CD4-positive, alpha-beta T cell treated with Interleukin-15 for 1 hour (primary cell): ENCODE data around the gene APOBEC3A.
"Not testable (repeated sequence)": the region's sequence is repeated elsewhere in the genome, so short reads cannot be mapped to it uniquely, and the experiment has no call there.

Source experiments
- DNase-seq: peaks from one replicate; pipeline ENCODE4 v3.0.0-alpha.2; 2020

The APOBEC3A gene

GRCh38 chr22:38960673-38961072 is 3.3 kb downstream of the APOBEC3A start:
- not testable (repeated sequence) for DNase-seq

DNA sequence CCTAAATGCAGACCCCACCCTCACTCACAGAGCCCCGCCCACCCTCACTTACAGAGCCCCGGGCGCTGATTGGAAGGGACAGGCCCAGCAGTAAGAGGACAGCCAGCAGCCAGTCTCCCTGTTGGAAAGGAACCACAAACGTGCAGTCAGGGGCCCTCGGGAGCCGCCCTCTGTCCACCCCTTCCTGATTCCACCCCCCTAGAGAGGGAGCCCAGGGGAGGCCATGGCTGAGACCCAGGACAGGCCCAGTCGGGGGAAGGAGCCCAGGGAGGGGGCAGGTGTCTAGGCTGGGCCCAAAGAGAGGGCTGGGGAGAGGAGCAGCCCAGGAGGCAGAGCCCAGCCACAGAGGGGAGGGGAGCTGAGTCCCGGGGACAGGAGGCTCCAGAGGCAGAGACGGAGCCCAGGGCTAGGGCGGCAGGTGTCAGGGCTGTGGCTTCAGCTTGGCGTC is 5.9 kb downstream of the APOBEC3A start:
- peak; percentile 10 for DNase-seq

DNA sequence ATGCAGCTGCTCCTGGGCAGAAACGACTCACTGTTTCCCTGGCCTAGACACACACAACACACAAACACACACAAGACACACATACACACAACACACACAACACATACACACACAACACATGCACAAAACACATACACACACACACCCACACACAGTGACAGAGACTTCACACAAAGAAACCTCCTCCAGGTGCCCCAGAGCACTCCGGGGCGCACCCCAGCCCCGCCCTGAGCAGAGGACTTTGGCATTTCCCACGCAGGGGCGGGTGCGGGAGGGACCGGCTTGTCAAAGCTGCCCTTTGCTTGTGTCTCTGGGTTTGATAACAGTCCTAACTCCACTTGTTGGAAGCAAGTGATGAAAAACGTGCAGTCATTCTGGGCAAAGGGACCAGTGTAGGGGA is 6.5 kb downstream of the APOBEC3A start:
- peak; percentile 16 for DNase-seq

GRCh38 chr22:38964306-38964705 is 6.9 kb downstream of the APOBEC3A start:
- peak; percentile 16 for DNase-seq

GRCh38 chr22:38964989-38965388 is 7.6 kb downstream of the APOBEC3A start:
- peak; percentile 20 for DNase-seq

DNA sequence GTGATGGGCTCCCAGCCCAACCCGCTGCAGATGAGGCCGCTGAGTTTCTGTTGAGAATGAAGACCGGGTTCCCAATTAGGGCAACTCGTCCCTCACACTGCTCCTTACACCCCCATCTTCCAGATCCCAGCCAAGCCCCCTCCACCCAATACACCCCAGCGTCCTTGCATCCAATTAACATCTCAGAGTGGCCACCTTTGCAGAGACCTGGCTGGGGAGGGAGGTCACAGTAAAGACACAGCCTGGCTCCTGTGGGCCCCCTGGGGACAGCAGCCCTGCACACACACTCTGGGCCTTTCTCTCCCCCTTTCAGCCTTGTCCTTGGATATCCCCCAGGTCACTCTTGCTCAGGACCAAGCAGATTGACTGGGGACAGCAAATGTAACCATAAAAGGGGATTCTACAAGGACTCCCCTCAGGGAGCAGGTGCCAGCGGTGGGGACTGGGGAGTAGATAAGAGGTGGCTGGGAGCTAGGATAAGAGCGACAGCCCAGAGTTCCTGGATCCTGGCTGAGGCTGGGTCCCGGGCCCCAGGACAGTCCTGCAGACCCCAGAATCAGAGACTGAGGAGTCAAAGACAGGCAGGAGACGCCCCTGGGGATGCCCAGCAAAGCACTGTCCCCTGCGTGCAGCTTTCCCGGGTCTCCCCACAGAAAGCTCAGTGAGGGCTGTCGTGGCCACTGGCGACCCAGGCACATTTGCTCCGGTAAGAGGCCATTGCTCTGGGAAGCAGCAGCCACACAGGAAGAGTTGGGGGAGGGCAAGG is 8.4 kb downstream of the APOBEC3A start:
- peak; percentile 10 for DNase-seq

DNA sequence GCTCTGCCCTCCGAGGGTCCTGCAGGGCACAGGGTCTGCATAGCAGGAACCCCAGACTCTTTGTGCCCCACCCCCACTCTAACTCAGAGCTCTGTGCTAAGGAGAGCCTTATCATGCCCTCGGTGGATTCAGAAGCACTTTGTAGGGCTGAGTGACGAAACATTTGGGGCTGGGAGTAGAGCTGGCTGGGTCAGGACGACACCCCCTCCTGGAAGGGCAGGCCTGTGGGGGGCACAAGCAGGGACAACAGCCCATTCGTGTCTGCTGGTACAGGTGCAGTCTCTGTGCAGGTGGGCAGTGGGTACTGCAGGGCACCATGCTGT is 8.9 kb downstream of the APOBEC3A start:
- peak; percentile 15 for DNase-seq

GRCh38 chr22:38966942-38967341 is 9.5 kb downstream of the APOBEC3A start:
- peak; percentile 17 for DNase-seq

DNA sequence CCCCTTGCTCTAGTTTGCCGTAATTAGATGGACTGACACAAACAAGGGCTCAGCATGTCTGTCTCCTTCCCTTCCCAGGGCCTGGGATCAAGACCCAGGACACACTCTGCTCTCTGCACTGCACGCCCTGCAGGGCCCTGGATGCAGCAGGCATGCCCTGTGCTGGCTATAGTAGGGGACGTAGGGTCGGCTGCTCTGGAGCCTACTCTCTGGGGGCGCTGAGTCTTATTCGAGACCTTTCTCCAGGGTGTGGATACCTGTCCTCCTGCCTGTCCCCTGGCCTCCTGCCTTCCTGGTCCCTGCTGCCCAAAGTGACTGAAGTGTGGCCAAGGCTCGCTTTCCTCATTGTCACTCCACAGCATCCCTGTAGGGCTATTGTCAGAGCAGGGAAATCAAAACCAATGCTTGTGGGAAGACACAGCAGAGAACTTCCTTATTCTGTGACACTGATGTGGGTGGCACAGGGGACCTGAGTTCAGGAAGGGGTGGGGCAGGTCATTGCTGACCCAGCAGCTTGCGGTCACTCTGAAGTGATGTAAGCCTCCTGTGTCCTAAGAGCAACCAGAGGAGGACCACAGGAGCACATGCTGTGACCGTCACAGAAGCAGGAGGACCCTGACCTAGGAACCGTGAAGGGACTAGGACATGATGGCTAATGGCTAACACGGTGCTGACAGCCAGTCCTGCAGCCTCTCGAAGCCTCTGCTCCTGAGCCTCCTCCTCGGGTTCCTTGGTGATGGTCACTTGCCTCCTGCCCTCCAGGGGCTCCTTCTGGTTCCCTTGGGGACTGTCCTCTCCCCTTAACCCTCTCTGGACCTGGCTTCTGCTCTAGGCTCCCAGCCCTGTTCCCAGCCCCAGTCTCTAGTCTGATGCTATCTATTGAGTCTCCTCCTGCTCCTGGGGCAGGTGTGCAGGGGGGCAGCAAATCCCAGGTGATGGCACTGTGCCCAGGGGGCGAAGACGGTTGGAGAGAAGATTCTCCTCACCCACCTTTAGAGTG is 10.3 kb downstream of the APOBEC3A start:
- peak; percentile 85 for DNase-seq

DNA sequence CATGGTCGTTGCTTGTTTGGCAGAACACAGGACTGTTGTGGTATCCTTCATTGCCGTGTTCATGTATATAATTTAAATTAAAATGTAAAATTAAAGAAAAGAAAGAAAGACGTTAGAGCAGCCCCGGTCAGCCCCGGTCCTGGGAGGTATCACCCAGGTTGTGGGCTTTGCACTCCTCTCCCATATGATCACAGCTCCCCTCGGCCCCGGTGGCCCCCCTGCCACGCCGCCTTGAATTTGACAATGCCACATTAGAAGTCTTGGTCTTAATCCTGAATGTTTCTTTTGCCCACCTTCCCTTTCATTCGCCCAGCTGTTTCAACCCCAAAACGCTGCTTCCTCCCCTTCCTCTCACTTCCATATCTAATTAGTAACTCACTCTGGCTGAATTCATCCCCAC is 11.4 kb downstream of the APOBEC3A start:
- no peak for DNase-seq

DNA sequence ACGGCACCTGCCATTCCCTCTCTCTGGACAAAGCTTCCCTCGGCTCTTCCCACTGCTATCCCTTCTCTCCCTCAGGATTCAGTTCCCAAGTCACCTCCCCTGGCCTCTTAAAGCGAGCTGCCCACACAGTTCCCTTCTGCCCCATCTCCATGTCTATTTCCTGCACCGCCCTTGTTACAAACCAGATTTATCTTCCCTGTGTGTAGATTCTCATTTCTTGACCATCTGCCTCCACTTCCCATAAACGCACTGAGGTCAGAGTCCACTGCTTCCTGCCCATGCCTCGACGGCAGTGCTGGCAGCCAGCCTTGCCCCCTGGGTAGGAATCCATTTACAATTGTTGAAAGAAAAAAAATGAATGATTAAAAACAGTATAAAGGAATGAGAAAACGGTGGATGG is 13.1 kb downstream of the APOBEC3A start:
- DNase-seq, result no peak

DNA sequence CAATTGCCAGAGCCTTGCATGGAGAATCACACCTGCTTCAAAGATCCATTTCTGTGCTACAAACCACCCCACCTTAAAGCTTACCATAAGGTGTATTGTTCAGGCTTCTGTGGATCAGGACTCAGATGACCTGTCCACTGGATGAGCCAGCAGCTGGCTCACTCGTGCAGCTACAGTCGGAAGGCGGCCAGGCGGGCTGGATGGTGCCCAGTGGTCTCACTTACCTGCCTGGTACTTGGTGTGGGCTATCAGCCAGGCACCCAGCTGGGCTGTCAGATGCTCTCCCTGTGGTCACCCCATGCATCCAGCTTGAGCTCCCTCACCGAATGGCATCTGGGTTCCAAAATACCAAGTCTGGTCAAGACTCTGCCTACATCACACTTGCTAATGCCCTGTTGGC is 13.8 kb downstream of the APOBEC3A start:
- DNase-seq, result no peak

- no peak for DNase-seq
Observed at GRCh38 chr22:38971791-38972190, 14.4 kb downstream of the APOBEC3A start.

- no peak for DNase-seq
Observed at GRCh38 chr22:38972558-38972957, 15.1 kb downstream of the APOBEC3A start.

- DNase-seq, result peak; percentile 44
Observed at GRCh38 chr22:38973289-38974169, 16.1 kb downstream of the APOBEC3A start.

GRCh38 chr22:38974170-38974825 is 16.9 kb downstream of the APOBEC3A start:
- DNase-seq, result no peak

GRCh38 chr22:38974826-38975175 is 17.4 kb downstream of the APOBEC3A start:
- DNase-seq, result no peak

DNA sequence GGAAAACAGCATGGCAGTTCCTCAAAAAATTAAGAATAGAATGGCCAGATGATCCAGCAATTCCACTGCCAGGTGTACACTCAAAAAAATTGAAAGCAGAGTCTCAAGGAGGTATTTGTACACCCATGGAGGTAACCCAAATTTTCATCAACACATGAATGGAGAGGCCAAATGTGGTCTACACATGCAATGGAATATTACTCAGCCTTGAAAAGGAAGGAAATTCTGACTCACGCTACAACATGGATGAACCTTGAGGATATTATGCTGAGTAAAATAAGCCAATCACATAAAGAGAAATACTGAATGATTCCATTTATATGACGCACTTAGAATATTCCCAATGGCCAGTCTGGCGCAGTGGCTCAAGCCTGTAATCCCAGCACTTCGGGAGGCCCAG is 19.9 kb downstream of the APOBEC3A start:
- not testable (repeated sequence) for DNase-seq

DNA sequence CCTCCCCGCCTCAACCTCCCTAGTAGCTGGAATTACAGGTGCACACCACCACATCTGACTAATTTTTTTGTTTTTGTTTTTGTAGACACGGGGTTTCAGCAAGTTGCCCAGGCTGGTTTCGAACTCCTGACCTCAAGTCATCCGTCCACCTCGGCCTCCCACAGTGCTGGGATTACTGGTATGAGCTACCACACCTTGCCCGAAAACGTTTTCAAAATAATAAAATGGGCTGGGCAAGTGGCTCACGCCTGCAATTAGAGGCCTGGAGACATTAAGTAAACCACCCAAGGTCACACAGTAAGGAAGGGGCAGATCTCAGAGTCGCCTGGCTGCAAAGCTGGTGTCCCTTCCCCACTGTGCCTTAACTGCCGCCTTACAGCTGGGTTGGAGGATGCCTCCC is 23.2 kb downstream of the APOBEC3A start:
- DNase-seq, result not testable (repeated sequence)

GRCh38 chr22:38981005-38981991 is 23.9 kb downstream of the APOBEC3A start:
- no peak for DNase-seq
